Measurements from ENCODE around the gene PEX13. TPM values are rescaled to one million over a fixed set of nuclear protein-coding genes. Genes with fewer than 3 reads are reported as not detected.
"Not testable (repeated sequence)": the region's sequence is repeated elsewhere in the genome, so short reads cannot be mapped to it uniquely, and the experiment has no call there.

PEX13 gene
- total and polyA plus RNA-seq, 4 donors: 10.6 to 42.8 (median 21.5) TPM

- peaks cover 6 to 33% (median 28%) of the 10 kb centered on the region in 4 donors for H3K36me3 ChIP-seq (ENCODE audit: control insufficient read depth in 4 of 4, insufficient read depth in 3 of 4, low read depth in 1 of 4, low read length in 3 of 4)
- WGBS: 97% methylated on average over 3 of the region's 3 CpGs
- DNase-seq (ENCODE audit: low spot score): no peak
- H3K4me3 ChIP-seq (ENCODE audit: low read depth in 1 of 3, low read length in 3 of 3): no peak overlapping the region
- peaks cover 0 to 3% (median 0%) of the 10 kb centered on the region in 4 donors for H3K4me1 ChIP-seq (ENCODE audit: control insufficient read depth in 4 of 4, insufficient read depth in 4 of 4, low read length in 3 of 4)
- H3K27me3 ChIP-seq (ENCODE audit: control insufficient read depth in 4 of 4, insufficient read depth in 4 of 4, low read length in 3 of 4): no peaks in the 10 kb centered on the region
- TF ChIP-seq FOXA2 (IDR thresholded peaks at IDR 0.05): no peak
- no peak for TF ChIP-seq JUND (IDR thresholded peaks at IDR 0.05)
- no peak for TF ChIP-seq FOXA1 (IDR thresholded peaks at IDR 0.05)
- no peak for TF ChIP-seq TAF1 (conservative IDR thresholded peaks at IDR 0.05)
- TF ChIP-seq HNF4A (conservative IDR thresholded peaks at IDR 0.05): no peak
- no peak for TF ChIP-seq NR2F2 (IDR thresholded peaks at IDR 0.05)
- no peak for TF ChIP-seq CTCF (IDR thresholded peaks at IDR 0.05; ENCODE audit: low read depth, low read length, missing input control)
- TF ChIP-seq, protein P1, sequence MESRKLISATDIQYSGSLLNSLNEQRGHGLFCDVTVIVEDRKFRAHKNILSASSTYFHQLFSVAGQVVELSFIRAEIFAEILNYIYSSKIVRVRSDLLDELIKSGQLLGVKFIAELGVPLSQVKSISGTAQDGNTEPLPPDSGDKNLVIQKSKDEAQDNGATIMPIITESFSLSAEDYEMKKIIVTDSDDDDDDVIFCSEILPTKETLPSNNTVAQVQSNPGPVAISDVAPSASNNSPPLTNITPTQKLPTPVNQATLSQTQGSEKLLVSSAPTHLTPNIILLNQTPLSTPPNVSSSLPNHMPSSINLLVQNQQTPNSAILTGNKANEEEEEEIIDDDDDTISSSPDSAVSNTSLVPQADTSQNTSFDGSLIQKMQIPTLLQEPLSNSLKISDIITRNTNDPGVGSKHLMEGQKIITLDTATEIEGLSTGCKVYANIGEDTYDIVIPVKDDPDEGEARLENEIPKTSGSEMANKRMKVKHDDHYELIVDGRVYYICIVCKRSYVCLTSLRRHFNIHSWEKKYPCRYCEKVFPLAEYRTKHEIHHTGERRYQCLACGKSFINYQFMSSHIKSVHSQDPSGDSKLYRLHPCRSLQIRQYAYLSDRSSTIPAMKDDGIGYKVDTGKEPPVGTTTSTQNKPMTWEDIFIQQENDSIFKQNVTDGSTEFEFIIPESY (IDR thresholded peaks at IDR 0.05): no peak
- TF ChIP-seq RAD21 (IDR thresholded peaks at IDR 0.05): no peak
- no peak for TF ChIP-seq REST (IDR thresholded peaks at IDR 0.05)
- TF ChIP-seq GABPA (IDR thresholded peaks at IDR 0.05 in 1 of 2, conservative IDR thresholded peaks at IDR 0.05 in 1 of 2): no peak
- TF ChIP-seq HNF4G (IDR thresholded peaks at IDR 0.05): no peak
- no peak for TF ChIP-seq EGR1 (IDR thresholded peaks at IDR 0.05; ENCODE audit: low read depth in 2 of 2)
- TF ChIP-seq RXRA (IDR thresholded peaks at IDR 0.05): no peak
- no peak for TF ChIP-seq SP1 (IDR thresholded peaks at IDR 0.05)
- TF ChIP-seq MAX (IDR thresholded peaks at IDR 0.05): no peak
- TF ChIP-seq YY1 (IDR thresholded peaks at IDR 0.05): no peak
- TF ChIP-seq ATF3 (IDR thresholded peaks at IDR 0.05): no peak
- H3K27ac ChIP-seq (ENCODE audit: low read depth in 1 of 2, low read length in 2 of 2): no peak overlapping the region
- H3K9ac ChIP-seq (ENCODE audit: low read depth in 1 of 2, low read length in 2 of 2): no peak overlapping the region
- no peaks in the 10 kb centered on the region for H3K9me3 ChIP-seq (ENCODE audit: control insufficient read depth in 4 of 4, low read length in 3 of 4)
Measured at GRCh38 chr2:61029533-61029932, 12.0 kb downstream of the PEX13 start.

- not testable (repeated sequence) for H3K9me3 ChIP-seq (ENCODE audit: control insufficient read depth in 4 of 4, low read length in 3 of 4); H3K27me3 ChIP-seq (ENCODE audit: control insufficient read depth in 4 of 4, insufficient read depth in 4 of 4, low read length in 3 of 4); H3K4me3 ChIP-seq (ENCODE audit: low read depth in 1 of 3, low read length in 3 of 3); H3K27ac ChIP-seq (ENCODE audit: low read depth in 1 of 2, low read length in 2 of 2); H3K9ac ChIP-seq (ENCODE audit: low read depth in 1 of 2, low read length in 2 of 2); H3K4me1 ChIP-seq (ENCODE audit: control insufficient read depth in 4 of 4, insufficient read depth in 4 of 4, low read length in 3 of 4); DNase-seq (ENCODE audit: low spot score)
- H3K36me3 ChIP-seq (ENCODE audit: control insufficient read depth in 4 of 4, insufficient read depth in 3 of 4, low read depth in 1 of 4, low read length in 3 of 4): peaks cover 6 to 36% (median 30%) of the 10 kb centered on the region in 4 donors
- 96% methylated on average over 9 of the region's 9 CpGs for WGBS
Measured at GRCh38 chr2:61034592-61034991, 17.1 kb downstream of the PEX13 start.

- H3K27me3 ChIP-seq (ENCODE audit: control insufficient read depth in 4 of 4, insufficient read depth in 4 of 4, low read length in 3 of 4); H3K27ac ChIP-seq (ENCODE audit: low read depth in 1 of 2, low read length in 2 of 2); H3K4me3 ChIP-seq (ENCODE audit: low read depth in 1 of 3, low read length in 3 of 3); H3K9me3 ChIP-seq (ENCODE audit: control insufficient read depth in 4 of 4, low read length in 3 of 4); H3K4me1 ChIP-seq (ENCODE audit: control insufficient read depth in 4 of 4, insufficient read depth in 4 of 4, low read length in 3 of 4); DNase-seq (ENCODE audit: low spot score); H3K9ac ChIP-seq (ENCODE audit: low read depth in 1 of 2, low read length in 2 of 2): not testable (repeated sequence)
- 95% methylated on average over 2 of the region's 2 CpGs for WGBS
- peaks cover 6 to 32% (median 25%) of the 10 kb centered on the region in 4 donors for H3K36me3 ChIP-seq (ENCODE audit: control insufficient read depth in 4 of 4, insufficient read depth in 3 of 4, low read depth in 1 of 4, low read length in 3 of 4)
Measured at GRCh38 chr2:61036643-61037042, 19.1 kb downstream of the PEX13 start.
